Measurements from ENCODE around the gene CTNNBIP1. TPM values are rescaled to one million over a fixed set of nuclear protein-coding genes. Genes with fewer than 3 reads are reported as not detected.

The CTNNBIP1 gene
- total and polyA plus RNA-seq, 2 donors (not counting 1 experiment from before 2014, with no cell fraction given), result 6.9 to 8.7 TPM

DNA sequence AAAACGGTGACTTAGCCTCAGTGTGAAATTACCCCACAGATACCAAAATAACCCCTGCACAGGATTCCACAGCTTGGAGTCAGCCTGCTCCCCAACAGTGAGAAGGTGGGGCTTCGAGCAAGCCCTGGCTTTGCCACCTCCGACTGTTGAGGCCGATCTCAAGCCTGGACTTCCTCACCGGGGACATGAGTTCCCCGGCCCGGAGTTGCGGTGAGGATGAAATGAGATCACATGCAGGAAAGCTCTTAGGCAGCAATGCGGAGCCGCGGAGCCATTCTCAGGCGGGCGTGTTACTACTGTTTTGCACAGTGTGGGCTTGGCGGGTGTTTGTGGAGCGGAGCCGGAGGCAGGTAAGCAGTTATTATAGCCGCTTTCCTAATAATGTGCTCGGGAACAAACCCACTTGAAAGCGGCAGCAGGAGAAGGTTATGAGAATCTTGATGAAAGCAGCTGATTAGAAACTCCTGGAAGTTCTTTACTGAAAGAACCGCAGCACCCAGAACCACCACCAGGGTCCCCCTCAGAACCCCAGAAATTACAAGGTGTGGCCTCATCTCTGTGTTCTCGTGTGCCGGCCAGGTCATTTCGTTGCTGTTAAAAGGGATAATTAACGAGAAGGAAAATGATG lies 82.4 kb downstream of the CTNNBIP1 start:
- intact Hi-C loops (cut with micrococcal nuclease), result no loop called here
- H3K36me3 ChIP-seq (replicated peaks in 1 of 2; ENCODE audit: control extremely low read depth in 1 of 2, control insufficient read depth in 1 of 2, extremely low read depth in 1 of 2, insufficient read depth in 2 of 2, low read length in 1 of 2), result no peaks in the 10 kb centered on the region
- H3K4me1 Mint-ChIP-seq, result peaks cover 21% of the 10 kb centered on the region
- peak; percentile 40 for DNase-seq
- H4K20me1 ChIP-seq (ENCODE audit: control insufficient read depth, insufficient read depth, low read length, poor library complexity, severe bottlenecking), result peaks cover 3% of the 10 kb centered on the region
- WGBS (ENCODE audit: insufficient coverage), result 67% methylated on average over 15 of the region's 24 CpGs
- TF ChIP-seq EZH2 (IDR thresholded peaks at IDR 0.05; ENCODE audit: borderline replicate concordance, insufficient read depth, low read depth, low read length, poor library complexity, severe bottlenecking), result no peak
- TF ChIP-seq, protein P1, sequence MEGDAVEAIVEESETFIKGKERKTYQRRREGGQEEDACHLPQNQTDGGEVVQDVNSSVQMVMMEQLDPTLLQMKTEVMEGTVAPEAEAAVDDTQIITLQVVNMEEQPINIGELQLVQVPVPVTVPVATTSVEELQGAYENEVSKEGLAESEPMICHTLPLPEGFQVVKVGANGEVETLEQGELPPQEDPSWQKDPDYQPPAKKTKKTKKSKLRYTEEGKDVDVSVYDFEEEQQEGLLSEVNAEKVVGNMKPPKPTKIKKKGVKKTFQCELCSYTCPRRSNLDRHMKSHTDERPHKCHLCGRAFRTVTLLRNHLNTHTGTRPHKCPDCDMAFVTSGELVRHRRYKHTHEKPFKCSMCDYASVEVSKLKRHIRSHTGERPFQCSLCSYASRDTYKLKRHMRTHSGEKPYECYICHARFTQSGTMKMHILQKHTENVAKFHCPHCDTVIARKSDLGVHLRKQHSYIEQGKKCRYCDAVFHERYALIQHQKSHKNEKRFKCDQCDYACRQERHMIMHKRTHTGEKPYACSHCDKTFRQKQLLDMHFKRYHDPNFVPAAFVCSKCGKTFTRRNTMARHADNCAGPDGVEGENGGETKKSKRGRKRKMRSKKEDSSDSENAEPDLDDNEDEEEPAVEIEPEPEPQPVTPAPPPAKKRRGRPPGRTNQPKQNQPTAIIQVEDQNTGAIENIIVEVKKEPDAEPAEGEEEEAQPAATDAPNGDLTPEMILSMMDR (IDR thresholded peaks at IDR 0.05), result peak; percentile 59
- H3K27ac ChIP-seq (ENCODE audit: low read length in 2 of 2), result no peak overlapping the region
- CTCF ChIA-PET, result interaction anchor here (0.6 to 2.5 kb wide), 6 partner anchors 14 to 199 kb away, joined by 3 to 13 read pairs (median 4); no protein-coding TSS in a partner anchor
- no peak overlapping the region for H3K27ac Mint-ChIP-seq
- no peaks in the 10 kb centered on the region for H3K9me3 Mint-ChIP-seq (ENCODE audit: insufficient read depth)
- H3K4me2 ChIP-seq (replicated peaks; ENCODE audit: low read depth, low read length, poor library complexity, severe bottlenecking), result no peak overlapping the region
- H3K27me3 ChIP-seq (replicated peaks in 1 of 4; ENCODE audit: control extremely low read depth in 1 of 4, control insufficient read depth in 3 of 4, insufficient read depth in 4 of 4, low read length in 3 of 4), result no peaks in the 10 kb centered on the region
- H3K4me3 ChIP-seq (ENCODE audit: control extremely low read depth in 1 of 5, extremely low read depth in 1 of 5, insufficient read depth in 1 of 5, low read depth in 2 of 5, low read length in 4 of 5), result no peak overlapping the region
- ATAC-seq (ENCODE audit: low read depth), result no peak
- H3K27me3 Mint-ChIP-seq, result no peaks in the 10 kb centered on the region
- H3K9ac ChIP-seq (ENCODE audit: low read length), result no peak overlapping the region
- peak overlapping the region; percentile 2 for H3K4me3 Mint-ChIP-seq
- H3K79me2 ChIP-seq (ENCODE audit: control insufficient read depth, insufficient read depth, low read length), result no peaks in the 10 kb centered on the region
- H3K4me1 ChIP-seq (ENCODE audit: control insufficient read depth in 2 of 2, insufficient read depth in 2 of 2, low read length in 2 of 2), result peaks cover 19 to 22% of the 10 kb centered on the region in 2 donors
- peaks cover 0 to 5% (median 0%) of the 10 kb centered on the region in 3 donors for H3K9me3 ChIP-seq (ENCODE audit: control extremely low read depth in 1 of 3, control insufficient read depth in 2 of 3, insufficient read depth in 1 of 3, low read length in 2 of 3)
- H2AFZ ChIP-seq (ENCODE audit: insufficient read depth, low read depth, low read length, poor library complexity, severe bottlenecking), result no peak overlapping the region
- POLR2A ChIA-PET, result interaction anchor here (0.5 to 1.6 kb wide), 2 partner anchors 22 to 72 kb away, joined by 4 to 5 read pairs; no protein-coding TSS in a partner anchor

DNA sequence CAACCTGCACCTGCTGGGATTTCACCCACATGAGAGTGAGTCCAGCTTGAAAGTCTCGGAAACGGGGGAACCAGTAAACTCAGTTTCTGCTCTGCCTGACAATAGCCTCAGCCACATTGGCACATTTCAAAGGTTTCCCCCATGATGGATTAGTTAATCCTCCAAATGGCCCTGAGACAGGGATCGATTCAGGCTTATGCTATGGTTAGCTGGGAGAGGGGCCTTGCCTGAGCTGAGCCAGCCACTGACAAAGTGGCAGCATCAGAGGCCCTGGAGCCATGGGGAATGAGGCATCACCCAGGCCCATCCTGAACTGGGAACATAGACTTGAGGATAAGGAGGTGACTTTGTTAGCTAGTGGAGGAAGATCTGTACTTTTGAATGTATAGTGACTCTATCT lies 83.5 kb downstream of the CTNNBIP1 start:
- no peak overlapping the region for H3K4me3 Mint-ChIP-seq
- DNase-seq, result peak; percentile 21

More for the DNA sequence above, 83.5 kb downstream of the CTNNBIP1 start:
- ChIA-PET POLR2A (interaction anchor here (1.6 kb wide), 1 partner anchor 24 kb away, joined by 4 read pairs; no protein-coding TSS in a partner anchor), CTCF (interaction anchor here (1.2 to 2.5 kb wide), 3 partner anchors 41 to 200 kb away, joined by 4 to 13 read pairs (median 6); no protein-coding TSS in a partner anchor)
- H3K27me3 Mint-ChIP-seq, result no peaks in the 10 kb centered on the region
- H3K4me1 ChIP-seq (ENCODE audit: control insufficient read depth in 2 of 2, insufficient read depth in 2 of 2, low read length in 2 of 2), result peaks cover 29 to 33% of the 10 kb centered on the region in 2 donors
- intact Hi-C loops (cut with micrococcal nuclease), result no loop called here
- H3K27ac Mint-ChIP-seq, result peak overlapping the region; percentile 76
- H3K79me2 ChIP-seq (ENCODE audit: control insufficient read depth, insufficient read depth, low read length), result peaks cover 5% of the 10 kb centered on the region
- no CpG with 5 or more reads among the region's 3 CpGs for WGBS (ENCODE audit: insufficient coverage)
- no peak overlapping the region for H2AFZ ChIP-seq (ENCODE audit: insufficient read depth, low read depth, low read length, poor library complexity, severe bottlenecking)
- peaks cover 13% of the 10 kb centered on the region for H4K20me1 ChIP-seq (ENCODE audit: control insufficient read depth, insufficient read depth, low read length, poor library complexity, severe bottlenecking)
- peaks cover 31% of the 10 kb centered on the region for H3K4me1 Mint-ChIP-seq
- no peak overlapping the region for H3K9ac ChIP-seq (ENCODE audit: low read length)
- no peaks in the 10 kb centered on the region for H3K9me3 Mint-ChIP-seq (ENCODE audit: insufficient read depth)
- H3K4me3 ChIP-seq (ENCODE audit: control extremely low read depth in 1 of 5, extremely low read depth in 1 of 5, insufficient read depth in 1 of 5, low read depth in 2 of 5, low read length in 4 of 5), result no peak overlapping the region
- H3K27me3 ChIP-seq (replicated peaks in 1 of 4; ENCODE audit: control extremely low read depth in 1 of 4, control insufficient read depth in 3 of 4, insufficient read depth in 4 of 4, low read length in 3 of 4), result no peaks in the 10 kb centered on the region
- no peak overlapping the region for H3K4me2 ChIP-seq (replicated peaks; ENCODE audit: low read depth, low read length, poor library complexity, severe bottlenecking)
- H3K27ac ChIP-seq (ENCODE audit: low read length in 2 of 2), result no peak overlapping the region
- TF ChIP-seq, protein P1 (IDR thresholded peaks at IDR 0.05), result no peak
- no peak for TF ChIP-seq EZH2 (IDR thresholded peaks at IDR 0.05; ENCODE audit: borderline replicate concordance, insufficient read depth, low read depth, low read length, poor library complexity, severe bottlenecking)
- H3K36me3 ChIP-seq (replicated peaks in 1 of 2; ENCODE audit: control extremely low read depth in 1 of 2, control insufficient read depth in 1 of 2, extremely low read depth in 1 of 2, insufficient read depth in 2 of 2, low read length in 1 of 2), result no peaks in the 10 kb centered on the region
- no peak for ATAC-seq (ENCODE audit: low read depth)
- peaks cover 0 to 5% (median 0%) of the 10 kb centered on the region in 3 donors for H3K9me3 ChIP-seq (ENCODE audit: control extremely low read depth in 1 of 3, control insufficient read depth in 2 of 3, insufficient read depth in 1 of 3, low read length in 2 of 3)
